ENCODE data around the gene CD3G. TPM values are rescaled to one million over a fixed set of nuclear protein-coding genes. Genes with fewer than 3 reads are reported as not detected.

CD3G gene
- total and polyA plus RNA-seq, 2 of the 8 experiments (the other 6 are each of a cell fraction or from before 2014, with no cell fraction given) = not detected

DNA sequence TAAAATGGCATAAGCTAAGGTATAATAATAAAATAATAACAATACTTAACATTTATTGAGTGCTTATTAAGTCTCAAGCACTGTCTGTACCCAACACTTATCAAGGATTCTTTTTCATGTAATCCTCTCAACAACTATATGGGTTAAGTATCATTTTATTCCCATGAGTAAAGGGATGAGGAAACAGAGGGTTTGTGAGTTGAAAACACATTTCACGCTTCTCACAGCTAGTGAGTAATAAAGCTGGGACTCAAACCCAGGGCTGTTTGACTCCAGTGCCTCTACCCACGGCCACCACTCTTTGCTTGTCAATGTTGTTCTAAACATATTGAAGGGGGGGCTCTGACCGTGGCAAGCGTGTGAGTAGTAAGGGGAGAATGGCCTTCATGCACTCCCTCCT, 30.9 kb upstream of the CD3G start:
- H2BK15ac ChIP-seq (ENCODE audit: low read length) = no peak overlapping the region
- POLR2A ChIA-PET (ENCODE audit: partially characterized antibody) = interaction anchor here (0.7 kb wide), 1 partner anchor 22 kb away, joined by 3 read pairs; no protein-coding TSS in a partner anchor
- H3K4me1 ChIP-seq (replicated peaks in 1 of 4; ENCODE audit: control insufficient read depth in 3 of 4, insufficient read depth in 4 of 4, low read length in 3 of 4) = peaks cover 7 to 11% (median 7%) of the 10 kb centered on the region in 4 experiments
- H3K4ac ChIP-seq (replicated peaks; ENCODE audit: insufficient read length, low read depth, low read length) = no peak overlapping the region
- H4K8ac ChIP-seq (ENCODE audit: extremely low read depth, insufficient read depth, low read length) = no peak overlapping the region
- no peak overlapping the region for H3K18ac ChIP-seq (ENCODE audit: extremely low read depth, low read length)
- no peak overlapping the region for H3K4me3 ChIP-seq (ENCODE audit: extremely low read depth in 1 of 4, insufficient read depth in 2 of 4, low read depth in 3 of 4, low read length in 4 of 4)
- no peaks in the 10 kb centered on the region for H4K20me1 ChIP-seq (replicated peaks in 1 of 2; ENCODE audit: control insufficient read depth in 1 of 2, insufficient read depth in 2 of 2, low read length in 2 of 2)
- TF ChIP-seq CBX5 (IDR thresholded peaks at IDR 0.05; ENCODE audit: low read depth, low read length) = no peak
- no peak for TF ChIP-seq RNF2 (IDR thresholded peaks at IDR 0.05; ENCODE audit: borderline replicate concordance, low read depth, low read length, missing control alignments, poor library complexity, severe bottlenecking)
- no peak for TF ChIP-seq E2F6 (IDR thresholded peaks at IDR 0.05)
- TF ChIP-seq JUN (IDR thresholded peaks at IDR 0.05; ENCODE audit: low read depth, low read length) = no peak
- H2AFZ ChIP-seq (ENCODE audit: low read length) = no peak overlapping the region
- H3K27me3 ChIP-seq (replicated peaks in 1 of 4; ENCODE audit: control insufficient read depth in 3 of 4, extremely low read depth in 1 of 4, insufficient read depth in 3 of 4, low read length in 3 of 4) = peaks cover 0 to 4% (median 0%) of the 10 kb centered on the region in 4 experiments; a peak in 2 of 7 replicates
- H2BK12ac ChIP-seq (ENCODE audit: low read depth, low read length) = no peak overlapping the region
- no peaks in the 10 kb centered on the region for H3K79me2 ChIP-seq (ENCODE audit: control insufficient read depth in 1 of 2, insufficient read depth in 2 of 2, low read length in 2 of 2)
- H3K79me1 ChIP-seq (ENCODE audit: low read depth, low read length) = no peaks in the 10 kb centered on the region
- H3K14ac ChIP-seq (ENCODE audit: insufficient read length) = no peak overlapping the region
- H3K23me2 ChIP-seq (ENCODE audit: low read depth, low read length) = peaks cover 9% of the 10 kb centered on the region; the same call in 1 of the 2 replicates
- H3K27ac ChIP-seq (ENCODE audit: low read depth, low read length) = no peak overlapping the region
- DNase-seq (ENCODE audit: low read depth in 1 of 2, low spot score in 2 of 2) (no peak), FAIRE-seq (no peak)
- H4K91ac ChIP-seq (replicated peaks; ENCODE audit: insufficient read length, low read length) = no peak overlapping the region
- no peak overlapping the region for H2BK20ac ChIP-seq (ENCODE audit: low read length)
- H2BK5ac ChIP-seq (ENCODE audit: low read depth, low read length) = no peak overlapping the region
- WGBS, 2 experiments (ENCODE audit: extremely low coverage in 1 of 2, insufficient coverage in 1 of 2, insufficient read length in 1 of 2, insufficient replicate concordance in 2 of 2, low coverage in 1 of 2, low lambda C conversion rate in 2 of 2, missing lambda C conversion rate in 1 of 2) = 78% methylated on average over 4 of the region's 4 CpGs; no CpG with 5 or more reads in 1 of the 2 experiments
- H2AK5ac ChIP-seq (ENCODE audit: low read depth, low read length) = no peak overlapping the region
- H3K36me3 ChIP-seq (ENCODE audit: control insufficient read depth in 2 of 4, insufficient read depth in 4 of 4, low read length in 3 of 4) = no peaks in the 10 kb centered on the region
- no peak overlapping the region for H4K5ac ChIP-seq (ENCODE audit: insufficient read length, low read depth, low read length)
- H2BK120ac ChIP-seq (replicated peaks; ENCODE audit: low read depth, low read length) = no peak overlapping the region
- H3K9me3 ChIP-seq (ENCODE audit: insufficient read depth in 2 of 2, low read depth in 1 of 2, low read length in 1 of 2) = no peaks in the 10 kb centered on the region
- H3K23ac ChIP-seq (ENCODE audit: insufficient read length) = no peak overlapping the region
- CTCF ChIA-PET (ENCODE audit: partially characterized antibody) = interaction anchor here (0.6 to 2.5 kb wide), 3 partner anchors 17 to 994 kb away, joined by 3 to 11 read pairs (median 3); no protein-coding TSS in a partner anchor
- H3K56ac ChIP-seq (replicated peaks; ENCODE audit: insufficient read length, low read depth, low read length) = no peak overlapping the region
- H3K9ac ChIP-seq (replicated peaks in 1 of 4; ENCODE audit: extremely low read depth in 1 of 4, low read depth in 3 of 4, low read length in 3 of 4) = no peak overlapping the region
- no peak overlapping the region for H3K4me2 ChIP-seq (ENCODE audit: insufficient read depth in 1 of 2, low read depth in 2 of 2, low read length in 2 of 2)
